AG04449 (cell line): Measurements from ENCODE around the gene STXBP1.

ENCODE experiments used
- CTCF ChIA-PET: fragments of 350-600 bp; formaldehyde crosslinking; extraction: SDS; loops from one replicate; lab custom pipeline; 2021; ENCODE audit warnings: antibody characterized with exemption; lab: Yijun Ruan, JAX
- POLR2A ChIA-PET: fragments of 400-600, 350-600 bp; formaldehyde crosslinking; extraction: SDS; loops from one replicate; lab custom pipeline; 2020; ENCODE audit warnings: antibody characterized with exemption, inconsistent platforms; lab: Yijun Ruan, JAX
- DNase-seq: peaks from one replicate; pipeline ENCODE4 v3.0.0-alpha.2; 2010; ENCODE audit warnings: low read depth, low spot score
- H3K4me3 ChIP-seq: 2 replicates; pipeline ENCODE4 v1.5.1; 2011; ENCODE audit warnings: low read depth, mild to moderate bottlenecking, control low read depth, low read length
- TF ChIP-seq, protein P1 (sequence below): IDR thresholded peaks from one replicate; pipeline ENCODE4 v1.5.1; 2011; ENCODE audit warnings: mild to moderate bottlenecking, moderate library complexity, low read length, control low read depth, inconsistent platforms; ENCODE audit not compliant: insufficient read depth; ENCODE audit errors: missing control alignments

The STXBP1 gene

DNA sequence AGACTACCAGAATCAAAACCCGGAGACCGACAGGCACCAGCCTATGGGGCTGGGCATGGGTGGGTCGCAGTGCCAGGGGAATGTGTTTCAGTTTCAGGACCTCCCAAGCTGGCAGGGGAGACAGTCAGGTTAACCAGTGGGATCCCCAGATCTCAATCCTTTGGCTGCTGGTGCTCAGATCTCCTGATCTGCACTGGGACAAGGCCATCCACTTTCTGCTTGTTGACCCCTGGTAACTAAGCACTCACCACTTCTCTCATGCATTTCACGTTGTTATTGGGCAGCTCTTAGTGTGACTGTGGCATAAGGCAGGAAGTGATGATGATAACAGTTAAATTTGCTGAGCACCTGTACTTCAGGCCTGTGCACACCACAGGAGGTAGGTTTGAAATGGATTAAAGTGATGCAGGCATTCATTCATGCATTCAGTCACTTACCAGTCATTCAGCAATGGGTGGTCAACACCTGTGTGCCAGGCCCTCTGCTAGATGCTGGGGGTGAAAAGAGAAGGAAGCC lies 42.1 kb upstream of the STXBP1 start:
- peak overlapping the region; percentile 60 for H3K4me3 ChIP-seq
- DNase-seq, result no peak
- ChIA-PET POLR2A (interaction anchor here (0.8 to 0.9 kb wide), 3 partner anchors 9 to 49 kb away, joined by 3 read pairs; no protein-coding TSS in a partner anchor), CTCF (interaction anchor here (0.7 to 1.9 kb wide), 2 partner anchors 9 to 14 kb away, joined by 3 to 7 read pairs; no protein-coding TSS in a partner anchor)
- TF ChIP-seq, protein P1, sequence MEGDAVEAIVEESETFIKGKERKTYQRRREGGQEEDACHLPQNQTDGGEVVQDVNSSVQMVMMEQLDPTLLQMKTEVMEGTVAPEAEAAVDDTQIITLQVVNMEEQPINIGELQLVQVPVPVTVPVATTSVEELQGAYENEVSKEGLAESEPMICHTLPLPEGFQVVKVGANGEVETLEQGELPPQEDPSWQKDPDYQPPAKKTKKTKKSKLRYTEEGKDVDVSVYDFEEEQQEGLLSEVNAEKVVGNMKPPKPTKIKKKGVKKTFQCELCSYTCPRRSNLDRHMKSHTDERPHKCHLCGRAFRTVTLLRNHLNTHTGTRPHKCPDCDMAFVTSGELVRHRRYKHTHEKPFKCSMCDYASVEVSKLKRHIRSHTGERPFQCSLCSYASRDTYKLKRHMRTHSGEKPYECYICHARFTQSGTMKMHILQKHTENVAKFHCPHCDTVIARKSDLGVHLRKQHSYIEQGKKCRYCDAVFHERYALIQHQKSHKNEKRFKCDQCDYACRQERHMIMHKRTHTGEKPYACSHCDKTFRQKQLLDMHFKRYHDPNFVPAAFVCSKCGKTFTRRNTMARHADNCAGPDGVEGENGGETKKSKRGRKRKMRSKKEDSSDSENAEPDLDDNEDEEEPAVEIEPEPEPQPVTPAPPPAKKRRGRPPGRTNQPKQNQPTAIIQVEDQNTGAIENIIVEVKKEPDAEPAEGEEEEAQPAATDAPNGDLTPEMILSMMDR, result no peak

DNA sequence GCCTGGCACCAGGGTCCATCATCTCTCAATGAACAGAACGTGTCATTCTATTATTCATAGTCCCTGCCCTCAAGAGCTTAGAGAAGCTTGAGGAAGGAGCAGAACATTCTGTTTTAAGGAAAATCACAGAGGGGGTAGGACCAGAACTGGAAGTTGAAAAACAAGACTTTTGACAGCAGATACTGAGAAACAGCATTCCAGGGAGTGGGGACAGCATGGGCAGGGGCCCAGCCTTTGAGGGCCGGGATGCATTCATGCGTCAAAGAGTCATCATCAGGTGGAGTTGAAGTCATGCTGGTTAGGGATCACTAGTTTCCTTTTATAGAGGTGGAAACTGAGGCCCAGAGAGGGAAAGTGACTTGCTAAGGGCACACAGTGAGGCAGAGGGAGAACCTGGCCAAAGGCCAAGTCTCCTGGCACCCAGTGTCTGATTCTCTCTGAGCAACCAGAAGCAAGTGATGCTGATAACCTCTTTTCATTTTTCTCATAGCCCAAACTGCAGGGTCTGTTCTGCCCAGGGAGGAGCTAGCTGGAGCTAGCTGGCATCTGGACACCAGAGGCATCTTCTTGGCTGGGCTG lies 41.5 kb upstream of the STXBP1 start:
- CTCF ChIA-PET, result interaction anchor here (0.7 to 1.9 kb wide), 2 partner anchors 8 to 13 kb away, joined by 3 to 7 read pairs; no protein-coding TSS in a partner anchor
- no peak for DNase-seq
- POLR2A ChIA-PET, result interaction anchor here (0.6 to 0.9 kb wide), 2 partner anchors 13 to 328 kb away, joined by 3 read pairs; no protein-coding TSS in a partner anchor
- H3K4me3 ChIP-seq, result no peak overlapping the region
- TF ChIP-seq, protein P1, result no peak

DNA sequence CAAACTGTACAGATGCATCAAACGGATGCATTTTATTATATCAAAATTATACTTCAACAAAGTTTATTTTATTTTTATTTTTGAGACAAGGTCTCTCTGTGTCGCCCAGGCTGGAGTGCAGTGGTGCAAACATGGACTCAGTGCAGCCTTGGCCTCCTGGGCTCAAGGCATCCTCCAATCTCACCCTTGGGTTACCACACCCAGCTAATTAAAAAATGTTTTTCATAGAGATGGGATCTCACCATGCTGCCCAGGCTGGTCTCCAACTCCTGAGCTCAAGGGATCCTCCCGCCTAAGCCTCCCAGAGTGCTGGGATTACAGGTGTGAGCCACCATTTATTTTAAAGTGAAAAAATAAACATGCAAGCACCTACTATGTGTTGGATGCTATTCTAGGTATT lies 40.1 kb upstream of the STXBP1 start:
- no peak overlapping the region for H3K4me3 ChIP-seq
- ChIA-PET CTCF (interaction anchor here (0.6 to 1.7 kb wide), 5 partner anchors 47 to 347 kb away, joined by 3 to 8 read pairs (median 5); no protein-coding TSS in a partner anchor), POLR2A (no interaction called here)
- TF ChIP-seq, protein P1, result no peak
- DNase-seq, result no peak

DNA sequence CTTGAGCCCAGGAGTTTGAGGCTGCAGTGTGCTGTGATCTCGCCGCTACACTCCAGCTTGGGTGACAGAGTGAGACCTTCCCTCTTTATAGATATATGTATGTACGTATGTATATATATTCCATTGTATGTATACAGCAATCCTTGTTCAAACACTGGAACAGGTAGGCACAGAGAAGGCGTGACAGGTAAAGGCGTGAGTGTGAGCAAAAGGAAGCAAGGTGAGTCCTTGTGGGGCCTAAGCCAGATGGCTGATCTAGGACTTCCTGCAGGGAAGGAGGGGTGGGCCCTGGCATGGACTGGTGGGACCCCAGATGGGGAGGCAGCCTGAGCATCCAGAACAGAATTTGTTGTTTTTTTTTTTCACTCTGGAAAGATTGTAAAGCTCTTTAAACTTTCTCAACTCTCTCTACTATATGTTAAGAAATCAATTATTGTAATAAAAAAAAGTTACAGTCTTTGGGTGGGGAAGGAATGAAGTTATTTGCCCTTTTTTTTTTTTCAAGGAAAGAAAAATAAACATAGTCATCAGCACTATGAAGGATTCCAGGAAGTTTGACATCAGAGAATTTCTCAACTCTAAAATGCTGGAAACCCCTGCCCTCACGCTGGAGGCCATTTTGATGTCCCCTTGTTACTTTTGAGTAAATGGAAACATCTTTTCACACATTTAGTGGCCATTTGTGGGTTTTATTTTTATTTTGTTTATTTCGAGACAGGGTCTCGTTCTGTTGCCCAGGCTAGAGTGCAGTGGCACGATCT lies 38.9 kb upstream of the STXBP1 start:
- TF ChIP-seq, protein P1, result no peak
- H3K4me3 ChIP-seq, result no peak overlapping the region
- no peak for DNase-seq
- POLR2A ChIA-PET, result interaction anchor here (0.6 to 1.2 kb wide), 4 partner anchors 11 to 331 kb away, joined by 3 to 5 read pairs (median 4); no protein-coding TSS in a partner anchor
- CTCF ChIA-PET, result interaction anchor here (1.6 to 2.0 kb wide), 4 partner anchors 13 to 70 kb away, joined by 5 to 8 read pairs (median 6); no protein-coding TSS in a partner anchor

DNA sequence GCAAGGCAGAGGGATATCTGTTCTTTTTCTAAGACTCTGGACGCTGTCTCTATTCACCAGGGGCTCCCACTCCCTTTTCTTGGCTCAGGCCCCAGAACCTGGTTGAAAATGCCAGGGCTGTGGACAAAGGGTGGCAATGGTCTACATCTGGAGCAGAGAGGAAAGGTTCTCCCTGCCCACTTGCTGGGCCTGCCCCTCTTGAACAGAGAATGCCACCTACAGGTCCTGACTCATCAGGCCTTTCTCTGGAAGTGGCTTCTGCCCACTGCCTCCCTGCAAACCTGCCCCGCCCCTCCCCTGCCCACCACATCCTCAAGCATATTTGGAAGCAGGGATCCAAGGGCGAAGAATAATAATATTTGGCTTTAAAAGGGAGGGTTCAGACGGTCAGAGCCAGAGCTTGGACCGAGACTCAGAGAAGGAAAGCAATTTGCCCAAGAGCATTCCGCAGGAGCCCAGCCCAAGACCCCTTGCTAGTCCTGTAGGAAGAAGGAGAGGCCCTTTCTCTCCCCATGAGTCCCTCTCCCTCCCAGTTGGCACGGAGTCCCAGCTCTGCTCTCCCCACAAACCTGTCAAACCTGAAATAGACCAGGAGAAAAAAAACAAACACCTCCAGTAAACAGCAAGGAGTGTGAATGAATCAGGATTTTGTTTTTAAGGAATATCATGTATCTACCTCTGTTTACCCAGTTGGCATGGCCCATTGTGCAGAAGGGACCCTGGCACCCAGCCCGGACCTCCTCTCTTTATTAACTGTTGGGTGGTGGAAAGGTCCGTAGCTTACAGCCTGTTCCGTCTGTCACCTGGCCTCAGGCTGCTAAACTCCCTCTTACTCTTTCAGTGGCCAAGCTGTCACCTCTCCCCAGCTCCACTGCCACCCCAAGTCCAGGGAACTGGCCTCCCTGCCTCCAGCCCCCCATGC lies 37.7 kb upstream of the STXBP1 start:
- no peak for DNase-seq
- CTCF ChIA-PET, result interaction anchor here (1.0 to 2.3 kb wide), 5 partner anchors 10 to 160 kb away, joined by 3 to 6 read pairs (median 4); partner anchors contain the start of gene TOR2A
- H3K4me3 ChIP-seq, result no peak overlapping the region
- TF ChIP-seq, protein P1, result no peak
- POLR2A ChIA-PET, result interaction anchor here (1.3 kb wide), 1 partner anchor 55 kb away, joined by 3 read pairs; no protein-coding TSS in a partner anchor
